Measurements from ENCODE around the gene CCL27. TPM values are rescaled to one million over a fixed set of nuclear protein-coding genes. Genes with fewer than 3 reads are reported as not detected.
A peak's percentile ranks its signal among the peaks of the same experiment; 100 is the strongest.

Gene CCL27
- total RNA-seq, 2 donors from 2014 or later, result not detected

DNA sequence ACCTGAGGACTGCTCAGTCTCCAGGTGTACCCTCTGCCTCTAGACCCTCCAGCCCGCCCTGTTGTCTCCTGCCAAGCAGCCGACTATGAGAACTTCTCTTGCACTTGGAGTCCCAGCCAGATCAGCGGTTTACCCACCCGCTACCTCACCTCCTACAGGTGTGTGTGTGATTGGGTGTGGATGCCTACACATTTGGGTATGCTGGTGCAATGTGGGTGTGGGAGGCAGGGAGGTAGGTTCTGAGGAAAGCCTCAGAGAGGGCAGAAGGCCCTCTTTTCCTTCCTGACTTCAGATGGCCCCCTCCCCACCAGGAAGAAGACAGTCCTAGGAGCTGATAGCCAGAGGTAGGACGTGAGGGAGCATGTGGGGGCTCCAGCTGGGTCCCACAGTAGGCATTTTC is 5.5 kb downstream of the CCL27 start:
- Histone ChIP-seq H3K27me3 (no peaks in the 10 kb centered on the region), H3K36me3 (peaks cover 7% of the 10 kb centered on the region), H3K9me3 (no peaks in the 10 kb centered on the region), H3K4me3 (no peak overlapping the region), H3K4me1 (peaks cover 0 to 46% of the 10 kb centered on the region in 2 donors), H3K27ac (no peak overlapping the region)
- TF ChIP-seq, protein P1, sequence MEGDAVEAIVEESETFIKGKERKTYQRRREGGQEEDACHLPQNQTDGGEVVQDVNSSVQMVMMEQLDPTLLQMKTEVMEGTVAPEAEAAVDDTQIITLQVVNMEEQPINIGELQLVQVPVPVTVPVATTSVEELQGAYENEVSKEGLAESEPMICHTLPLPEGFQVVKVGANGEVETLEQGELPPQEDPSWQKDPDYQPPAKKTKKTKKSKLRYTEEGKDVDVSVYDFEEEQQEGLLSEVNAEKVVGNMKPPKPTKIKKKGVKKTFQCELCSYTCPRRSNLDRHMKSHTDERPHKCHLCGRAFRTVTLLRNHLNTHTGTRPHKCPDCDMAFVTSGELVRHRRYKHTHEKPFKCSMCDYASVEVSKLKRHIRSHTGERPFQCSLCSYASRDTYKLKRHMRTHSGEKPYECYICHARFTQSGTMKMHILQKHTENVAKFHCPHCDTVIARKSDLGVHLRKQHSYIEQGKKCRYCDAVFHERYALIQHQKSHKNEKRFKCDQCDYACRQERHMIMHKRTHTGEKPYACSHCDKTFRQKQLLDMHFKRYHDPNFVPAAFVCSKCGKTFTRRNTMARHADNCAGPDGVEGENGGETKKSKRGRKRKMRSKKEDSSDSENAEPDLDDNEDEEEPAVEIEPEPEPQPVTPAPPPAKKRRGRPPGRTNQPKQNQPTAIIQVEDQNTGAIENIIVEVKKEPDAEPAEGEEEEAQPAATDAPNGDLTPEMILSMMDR (IDR thresholded peaks at IDR 0.05), result no peak
- no peak for DNase-seq (ENCODE audit: low spot score)

DNA sequence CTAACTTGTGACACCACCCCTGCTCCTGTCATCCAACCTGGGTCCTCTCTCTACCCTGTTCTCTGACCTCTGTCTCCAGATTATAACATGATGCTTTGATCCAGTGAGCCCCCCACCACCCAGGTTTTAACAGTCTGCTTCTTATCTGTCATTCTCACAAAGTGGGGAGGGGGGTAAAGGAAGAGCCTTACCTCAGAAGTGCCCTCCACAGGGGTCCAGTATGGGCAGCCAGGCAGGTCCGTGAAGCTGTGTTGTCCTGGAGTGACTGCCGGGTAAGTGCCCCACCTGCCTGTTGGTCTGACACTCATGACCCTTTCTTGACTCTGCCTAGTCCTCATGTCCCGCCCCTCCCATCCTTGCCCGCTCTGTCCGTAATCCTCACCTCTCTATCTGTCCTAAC is 7.1 kb downstream of the CCL27 start:
- Histone ChIP-seq H3K4me1 (peaks cover 0 to 59% of the 10 kb centered on the region in 2 donors), H3K36me3 (peaks cover 5% of the 10 kb centered on the region), H3K9me3 (no peaks in the 10 kb centered on the region), H3K4me3 (no peak overlapping the region), H3K27me3 (no peaks in the 10 kb centered on the region), H3K27ac (peak overlapping the region; percentile 85 to 93)
- TF ChIP-seq, protein P1 (IDR thresholded peaks at IDR 0.05), result no peak
- no peak for DNase-seq (ENCODE audit: low spot score)

DNA sequence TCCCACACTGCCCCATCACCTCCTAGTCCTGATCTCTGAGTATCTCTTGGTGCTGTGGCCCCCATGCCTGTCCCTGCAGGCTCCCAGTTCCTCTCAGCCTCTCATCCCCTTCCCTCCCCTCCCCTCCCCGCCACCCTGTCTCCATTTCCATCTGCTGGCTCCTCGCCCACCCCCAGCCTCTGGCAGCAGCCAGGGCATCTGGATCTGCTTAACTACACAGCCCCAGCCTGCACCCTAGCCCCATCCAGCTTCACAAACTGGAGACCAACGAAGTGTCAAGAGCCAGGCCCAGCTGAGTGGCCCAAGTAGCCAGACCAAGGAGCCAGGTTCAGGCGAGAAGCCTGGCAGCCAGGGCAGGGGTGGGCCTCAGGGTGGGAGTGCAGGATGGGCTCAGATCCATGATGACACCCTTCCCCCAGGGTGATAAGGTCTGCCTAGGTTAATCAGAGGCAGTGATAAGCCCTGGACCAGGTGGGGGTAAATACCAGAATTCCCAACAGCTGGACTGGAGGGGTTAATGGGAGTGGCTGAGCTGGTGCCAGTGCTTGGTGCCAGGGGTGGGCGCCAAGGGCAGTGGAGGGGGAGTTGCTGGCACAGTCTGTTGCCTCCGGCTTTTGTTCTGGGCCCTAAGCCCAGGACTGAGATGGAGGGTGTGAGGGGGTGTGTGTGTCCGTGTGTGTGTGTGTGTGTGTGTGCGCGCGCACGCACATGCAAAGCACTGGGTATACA is 8.0 kb downstream of the CCL27 start:
- Histone ChIP-seq H3K4me3 (no peak overlapping the region), H3K27ac (peak overlapping the region; percentile 85 to 93), H3K27me3 (no peaks in the 10 kb centered on the region), H3K4me1 (peaks cover 0 to 59% of the 10 kb centered on the region in 2 donors), H3K9me3 (no peaks in the 10 kb centered on the region), H3K36me3 (peaks cover 7% of the 10 kb centered on the region)
- TF ChIP-seq, protein P1 (IDR thresholded peaks at IDR 0.05), result no peak
- peak; percentile 74 for DNase-seq (ENCODE audit: low spot score)

DNA sequence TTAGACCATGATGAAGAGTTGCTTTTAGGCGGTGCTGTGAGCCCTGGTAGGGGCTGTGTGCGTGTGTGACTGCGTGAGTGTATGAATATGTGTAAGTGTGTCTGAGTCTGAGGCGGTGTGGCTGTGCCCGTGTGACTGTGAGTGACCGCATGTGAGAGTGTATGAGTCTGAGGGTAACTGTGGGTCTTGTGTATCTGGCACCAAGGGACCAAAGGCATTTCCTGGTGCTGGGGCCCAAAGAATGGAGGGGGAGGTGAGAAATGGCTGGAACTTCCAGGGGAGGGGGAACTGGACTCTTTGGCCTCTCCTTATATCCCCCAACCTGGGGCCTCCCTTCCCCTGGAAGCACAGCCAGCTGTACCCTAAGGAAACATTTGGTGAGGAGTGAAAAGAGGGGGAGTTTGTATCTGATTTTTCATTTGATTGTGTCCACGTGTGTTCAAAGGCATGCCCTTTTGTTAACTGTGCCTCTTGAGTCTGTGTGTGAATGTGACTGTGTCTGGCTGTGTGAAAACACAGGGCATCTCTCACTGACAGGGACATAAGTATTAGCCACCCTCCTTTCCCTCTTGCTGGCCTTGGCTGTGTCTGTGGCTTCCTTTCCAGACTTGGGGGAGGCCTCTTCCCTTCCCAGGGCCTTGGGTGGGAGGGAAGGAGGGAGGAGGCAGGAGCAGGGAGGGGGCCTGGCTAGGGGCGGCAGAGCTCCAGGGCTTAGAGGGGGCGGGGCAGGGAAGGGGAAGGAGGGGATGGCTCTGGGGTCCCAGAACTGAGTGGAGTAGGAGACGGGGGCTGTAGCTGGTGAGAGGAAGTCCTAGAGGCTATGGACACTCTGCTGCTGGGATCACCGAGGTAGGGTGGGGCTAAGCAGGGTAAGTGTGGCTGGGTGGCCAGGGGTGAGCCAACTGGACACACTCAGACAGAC is 9.0 kb downstream of the CCL27 start:
- no peaks in the 10 kb centered on the region for H3K27me3 ChIP-seq
- no peak for DNase-seq (ENCODE audit: low spot score)
- H3K4me1 ChIP-seq, result peaks cover 0 to 68% of the 10 kb centered on the region in 2 donors
- H3K4me3 ChIP-seq, result peak overlapping the region; percentile 29 to 52
- TF ChIP-seq, protein P1 (IDR thresholded peaks at IDR 0.05), result no peak
- peaks cover 18% of the 10 kb centered on the region for H3K36me3 ChIP-seq
- H3K9me3 ChIP-seq, result no peaks in the 10 kb centered on the region
- peak overlapping the region; percentile 85 to 93 for H3K27ac ChIP-seq

DNA sequence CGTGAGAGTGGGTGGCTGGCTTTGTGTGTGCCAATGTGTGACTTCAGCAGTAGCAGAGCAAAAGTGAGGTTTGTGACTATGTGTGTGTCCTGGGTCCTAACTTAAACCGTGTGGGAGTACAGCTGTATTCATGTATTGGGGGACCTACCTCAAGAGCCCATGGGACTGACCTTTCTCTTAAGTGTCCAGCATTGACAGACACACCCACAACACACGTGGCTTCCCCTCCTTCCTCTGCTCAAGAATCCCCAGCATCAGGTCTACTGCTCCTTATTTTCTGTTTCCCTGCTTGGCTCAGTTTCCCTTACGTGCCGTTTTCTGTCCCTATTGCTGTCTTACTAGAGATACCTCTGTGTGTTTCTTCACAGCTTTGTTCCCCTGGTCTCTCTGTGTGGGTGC is 9.9 kb downstream of the CCL27 start:
- TF ChIP-seq, protein P1 (IDR thresholded peaks at IDR 0.05), result no peak
- Histone ChIP-seq H3K27me3 (no peaks in the 10 kb centered on the region), H3K9me3 (no peaks in the 10 kb centered on the region), H3K4me3 (peak overlapping the region; percentile 29 to 52), H3K4me1 (peaks cover 0 to 76% of the 10 kb centered on the region in 2 donors), H3K36me3 (peaks cover 20% of the 10 kb centered on the region), H3K27ac (peak overlapping the region; percentile 85 to 93)
- DNase-seq (ENCODE audit: low spot score), result no peak
